WERI-Rb-1 (cell line): ENCODE data around the gene LSM14B.

Experiments used
- DNase-seq: peaks from one replicate; pipeline ENCODE4 v3.0.0-alpha.2; 2020
- H3K27ac ChIP-seq: fragments of 250-450 bp; sonication (Bioruptor Pico); 2 replicates; pipeline ENCODE4 v1.5.1; 2020; ENCODE audit warnings: mild to moderate bottlenecking, moderate library complexity
- H3K27me3 ChIP-seq: fragments of 250-450 bp; sonication (Bioruptor Pico); 2 replicates; pipeline ENCODE4 v1.5.1; 2021; ENCODE audit warnings: mild to moderate bottlenecking, low read depth, moderate library complexity; ENCODE audit not compliant: insufficient read depth, severe bottlenecking
- H3K36me3 ChIP-seq: fragments of 250-450 bp; sonication (Bioruptor Pico); 2 replicates; pipeline ENCODE4 v1.5.1; 2020; ENCODE audit warnings: mild to moderate bottlenecking, moderate library complexity
- H3K4me3 ChIP-seq: 2 replicates; pipeline ENCODE4 v1.5.1; 2011; ENCODE audit warnings: low read depth, mild to moderate bottlenecking, control low read depth, low read length
- H3K9me3 ChIP-seq: fragments of 250-450 bp; sonication (Bioruptor Pico); 2 replicates; pipeline ENCODE4 v1.5.1; 2021; ENCODE audit warnings: mild to moderate bottlenecking, moderate library complexity; ENCODE audit not compliant: severe bottlenecking
- CTCF ChIP-seq: IDR thresholded peaks from 2 replicates; pipeline ENCODE4 v1.5.1; 2011; ENCODE audit warnings: low read depth, mild to moderate bottlenecking, control low read depth, inconsistent platforms, low read length

Gene LSM14B

GRCh38 chr20:62155428-62156253, 33.4 kb downstream of the LSM14B start:
- DNase-seq: no peak
- Histone ChIP-seq H3K27me3 (no peaks in the 10 kb centered on the region), H3K36me3 (peaks cover 45% of the 10 kb centered on the region), H3K4me3 (no peak overlapping the region), H3K9me3 (no peaks in the 10 kb centered on the region), H3K27ac (peak overlapping the region; percentile 71; the same call in 1 of the 2 replicates)
- TF ChIP-seq CTCF: no peak

DNA sequence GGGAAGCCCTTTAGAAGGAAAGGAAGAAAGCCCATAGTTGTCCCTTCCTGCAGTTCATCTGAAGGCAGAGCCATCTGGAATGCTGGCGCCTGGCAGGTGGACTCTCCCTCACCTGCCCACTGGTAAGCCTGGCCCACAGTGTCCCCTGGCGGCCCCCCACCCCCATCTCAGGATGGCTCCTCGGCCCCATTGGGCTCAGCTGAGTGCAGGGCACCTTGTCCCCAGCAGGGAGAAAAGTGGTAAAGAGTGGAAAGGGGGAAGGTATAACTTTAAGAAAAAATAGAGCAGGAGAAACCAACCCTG, 33.9 kb downstream of the LSM14B start:
- H3K27me3 ChIP-seq: no peaks in the 10 kb centered on the region
- H3K27ac ChIP-seq: peak overlapping the region; percentile 71
- H3K4me3 ChIP-seq: no peak overlapping the region
- peaks cover 48% of the 10 kb centered on the region for H3K36me3 ChIP-seq
- no peak for TF ChIP-seq CTCF
- DNase-seq: no peak
- no peaks in the 10 kb centered on the region for H3K9me3 ChIP-seq

DNA sequence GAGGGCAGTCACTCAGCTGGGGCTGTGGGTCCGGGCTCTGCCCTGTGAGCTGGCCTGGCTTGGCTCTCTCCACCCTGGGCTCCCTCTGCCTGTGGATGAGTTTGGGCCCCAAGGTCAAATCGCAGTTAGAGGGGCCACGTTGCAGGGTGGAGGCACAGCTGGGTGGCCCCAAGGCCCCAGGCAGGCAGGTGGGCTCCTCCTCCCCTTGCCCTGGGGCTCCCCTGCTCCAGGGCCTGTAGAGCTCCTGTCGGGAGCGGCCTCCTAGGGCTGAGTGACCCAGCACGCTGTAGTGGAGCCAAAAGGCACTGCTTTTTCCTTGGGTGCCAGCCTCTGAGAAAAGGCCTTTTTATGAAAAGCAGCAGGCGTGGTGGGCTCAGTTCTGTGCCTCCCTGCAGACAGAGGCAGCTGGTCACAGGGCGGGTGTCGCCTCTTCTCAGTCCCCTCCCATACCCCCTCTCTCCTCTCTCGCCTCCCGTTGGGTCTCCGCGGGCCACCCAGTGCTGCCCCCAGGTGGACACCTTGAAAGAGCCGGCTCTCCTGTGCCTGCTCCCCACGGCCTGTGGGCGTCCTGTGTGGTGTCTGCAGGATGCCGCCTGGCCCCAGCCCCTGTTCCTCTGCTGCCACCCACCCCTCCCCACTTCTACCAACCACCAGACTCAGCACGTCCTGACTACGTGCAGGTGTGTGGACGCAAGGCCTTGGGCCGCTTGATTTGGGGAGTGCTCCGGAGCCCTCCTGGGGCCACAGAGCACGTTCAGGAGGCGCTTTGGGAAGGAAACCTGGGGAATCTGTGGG, 34.5 kb downstream of the LSM14B start:
- Histone ChIP-seq H3K9me3 (no peaks in the 10 kb centered on the region), H3K27me3 (no peaks in the 10 kb centered on the region), H3K4me3 (no peak overlapping the region), H3K27ac (peak overlapping the region; percentile 71), H3K36me3 (peaks cover 54% of the 10 kb centered on the region)
- peak; percentile 93 for DNase-seq
- TF ChIP-seq CTCF: peak; percentile 84

DNA sequence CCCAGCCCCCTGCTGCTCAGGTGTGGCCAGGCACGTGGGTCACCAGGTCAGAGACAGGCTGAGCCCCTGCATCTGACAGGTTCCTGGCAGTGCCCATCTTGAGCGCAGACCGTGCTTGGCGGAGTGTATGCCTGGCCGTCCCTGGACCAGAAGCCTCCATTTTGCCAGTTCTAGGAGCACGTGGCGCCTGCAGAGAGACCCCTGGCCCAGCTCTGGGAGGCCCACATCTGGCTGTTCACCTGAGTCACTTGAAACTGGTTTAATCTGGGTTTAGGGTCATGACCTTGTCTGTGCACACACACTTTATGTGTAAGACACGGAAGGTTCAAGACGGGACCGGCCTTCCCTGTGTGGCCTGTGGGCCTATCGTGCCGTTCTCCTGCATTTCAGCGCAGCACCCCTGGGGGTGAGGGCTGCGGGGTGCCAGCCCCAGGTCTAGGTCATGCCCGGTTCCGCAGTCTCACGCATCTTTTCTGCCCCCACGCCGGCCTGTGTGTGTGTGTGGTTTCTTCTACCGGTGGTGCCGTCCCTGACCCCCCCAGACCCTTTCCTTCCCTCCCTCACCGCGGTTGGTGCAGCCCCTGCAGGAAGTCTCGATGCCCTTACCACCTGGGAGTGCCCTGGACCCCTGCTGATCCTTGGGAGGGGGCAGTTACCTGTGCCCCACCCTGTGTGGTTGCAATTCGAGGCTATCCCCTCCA, 35.3 kb downstream of the LSM14B start:
- DNase-seq: no peak
- TF ChIP-seq CTCF: no peak
- H3K27me3 ChIP-seq: no peaks in the 10 kb centered on the region
- no peaks in the 10 kb centered on the region for H3K9me3 ChIP-seq
- H3K36me3 ChIP-seq: peaks cover 56% of the 10 kb centered on the region
- no peak overlapping the region for H3K4me3 ChIP-seq
- H3K27ac ChIP-seq: no peak overlapping the region

- no peak for TF ChIP-seq CTCF
- no peak for DNase-seq
- H3K4me3 ChIP-seq: no peak overlapping the region
- no peak overlapping the region for H3K27ac ChIP-seq
- no peaks in the 10 kb centered on the region for H3K9me3 ChIP-seq
- no peaks in the 10 kb centered on the region for H3K27me3 ChIP-seq
- peaks cover 56% of the 10 kb centered on the region for H3K36me3 ChIP-seq
Observed at GRCh38 chr20:62158088-62158400, 35.8 kb downstream of the LSM14B start.
